H1 (cell line): ENCODE measurements around the gene VGLL4. TPM values are rescaled to one million over a fixed set of nuclear protein-coding genes. Genes with fewer than 3 reads are reported as not detected.

Experiments used
- CTCF ChIA-PET: fragments of 300-600 bp; sonication (Branson Sonifier 250); formaldehyde crosslinking; loops from one replicate; lab custom pipeline; 2021; ENCODE audit not compliant: partially characterized antibody; lab: Charles Lee
- POLR2A ChIA-PET: fragments of 300-600 bp; sonication (Branson Sonifier 250); formaldehyde crosslinking; loops from one replicate; lab custom pipeline; 2021; ENCODE audit warnings: inconsistent platforms; ENCODE audit not compliant: partially characterized antibody; lab: Charles Lee
- DNase-seq, 2 experiments: peaks; one replicate each; pipeline versions ENCODE4 v3.0.0 to v3.0.0-alpha.2; 2010 to 2022; ENCODE audit warnings: low spot score in 2 of 2, low read depth in 1 of 2, mixed read lengths in 1 of 2
- FAIRE-seq: peaks from 2 replicates; lab custom pipeline; 2011; peaks lifted over from hg19 to GRCh38; lab: Jason Lieb, UNC
- H2AFZ ChIP-seq: 2 replicates; pipeline ENCODE4 v1.8.1; 2012; ENCODE audit warnings: low read length, inconsistent platforms
- H2AK5ac ChIP-seq: 2 replicates; pipeline ENCODE4 v1.6.1; 2013; ENCODE audit warnings: low read depth, low read length
- H2BK120ac ChIP-seq: replicated peaks from 2 replicates; pipeline ENCODE3; 2013; ENCODE audit warnings: low read depth, low read length, inconsistent platforms
- H2BK12ac ChIP-seq: 2 replicates; pipeline ENCODE4 v1.6.1; 2013; ENCODE audit warnings: low read depth, low read length
- H2BK15ac ChIP-seq: 2 replicates; pipeline ENCODE4 v1.6.1; 2013; ENCODE audit warnings: low read length
- H2BK20ac ChIP-seq: 2 replicates; pipeline ENCODE4 v1.6.1; 2013; ENCODE audit warnings: low read length
- H2BK5ac ChIP-seq: 2 replicates; pipeline ENCODE4 v1.6.1; 2013; ENCODE audit warnings: low read depth, low read length
- H3K14ac ChIP-seq: 2 replicates; pipeline ENCODE4 v1.6.1; 2013; ENCODE audit warnings: inconsistent platforms; ENCODE audit not compliant: insufficient read length
- H3K18ac ChIP-seq: 2 replicates; pipeline ENCODE4 v1.6.1; 2013; ENCODE audit warnings: low read length; ENCODE audit errors: extremely low read depth
- H3K23ac ChIP-seq: 2 replicates; pipeline ENCODE4 v1.6.1; 2013; ENCODE audit warnings: inconsistent platforms; ENCODE audit not compliant: insufficient read length
- H3K23me2 ChIP-seq: 2 replicates; pipeline ENCODE4 v1.6.1; 2013; ENCODE audit warnings: low read depth, low read length
- H3K27ac ChIP-seq: 2 replicates; pipeline ENCODE4 v1.6.1; 2011; ENCODE audit warnings: low read depth, low read length, inconsistent platforms
- H3K27me3 ChIP-seq, 4 experiments: replicated peaks in 1 of 4; 1 replicate in 1 of 4; 2 replicates in 3 of 4; pipeline versions ENCODE4 v1.6.1 to v1.8.1; 2011 to 2013; ENCODE audit warnings: low read length in 3 of 4, mild to moderate bottlenecking in 3 of 4, inconsistent platforms in 2 of 4, mixed read lengths in 2 of 4, moderate library complexity in 1 of 4; ENCODE audit not compliant: control insufficient read depth in 3 of 4, insufficient read depth in 3 of 4; ENCODE audit errors: extremely low read depth in 1 of 4
- H3K36me3 ChIP-seq, 4 experiments: 2 replicates each; pipeline versions ENCODE4 v1.6.1 to v1.8.1; 2011 to 2013; ENCODE audit warnings: mild to moderate bottlenecking in 4 of 4, low read length in 3 of 4, moderate library complexity in 2 of 4, control low read depth in 1 of 4, inconsistent platforms in 1 of 4; ENCODE audit not compliant: insufficient read depth in 4 of 4, control insufficient read depth in 2 of 4
- H3K4ac ChIP-seq: replicated peaks from 2 replicates; pipeline ENCODE3; 2013; ENCODE audit warnings: low read length, low read depth, mixed read lengths, inconsistent platforms; ENCODE audit not compliant: insufficient read length
- H3K4me1 ChIP-seq, 4 experiments: replicated peaks in 1 of 4; 1 replicate in 1 of 4; 2 replicates in 3 of 4; pipeline versions ENCODE4 v1.6.1 to v1.8.1; 2011 to 2013; ENCODE audit warnings: low read length in 3 of 4, inconsistent platforms in 2 of 4, mixed read lengths in 1 of 4; ENCODE audit not compliant: insufficient read depth in 4 of 4, control insufficient read depth in 3 of 4
- H3K4me2 ChIP-seq, 2 experiments: 2 replicates each; pipeline versions ENCODE4 v1.6.1 to v1.8.1; 2011 to 2013; ENCODE audit warnings: low read depth in 2 of 2, low read length in 2 of 2, control low read depth in 1 of 2, inconsistent platforms in 1 of 2, mild to moderate bottlenecking in 1 of 2; ENCODE audit not compliant: insufficient read depth in 1 of 2
- H3K4me3 ChIP-seq, 4 experiments: fragments of 200-600, 300-600 bp in 1 of 4; sonication (generic), shearing (Covaris generic), sonication (Bioruptor Twin) in 1 of 4; 2 replicates each; pipeline versions ENCODE4 v1.5.1 to v1.8.1; 2011 to 2016; ENCODE audit warnings: low read length in 4 of 4, low read depth in 3 of 4, control low read depth in 2 of 4, inconsistent platforms in 2 of 4, mild to moderate bottlenecking in 2 of 4, mixed read lengths in 1 of 4, moderate library complexity in 1 of 4; ENCODE audit not compliant: insufficient read depth in 2 of 4; ENCODE audit errors: extremely low read depth in 1 of 4
- H3K56ac ChIP-seq: replicated peaks from 2 replicates; pipeline ENCODE3; 2013; ENCODE audit warnings: low read depth, mild to moderate bottlenecking, mixed read lengths, low read length, inconsistent platforms; ENCODE audit not compliant: insufficient read length
- H3K79me1 ChIP-seq: 2 replicates; pipeline ENCODE4 v1.6.1; 2013; ENCODE audit warnings: low read depth, low read length, control low read depth
- H3K79me2 ChIP-seq, 2 experiments: 2 replicates each; pipeline versions ENCODE4 v1.6.1 to v1.8.1; 2012 to 2013; ENCODE audit warnings: low read length in 2 of 2, mild to moderate bottlenecking in 2 of 2, inconsistent platforms in 1 of 2; ENCODE audit not compliant: insufficient read depth in 2 of 2, control insufficient read depth in 1 of 2
- H3K9ac ChIP-seq, 4 experiments: replicated peaks in 1 of 4; 1 replicate in 1 of 4; 2 replicates in 3 of 4; pipeline versions ENCODE4 v1.6.1 to v1.8.1; 2011 to 2013; ENCODE audit warnings: low read depth in 3 of 4, low read length in 3 of 4, control low read depth in 2 of 4, mild to moderate bottlenecking in 2 of 4, moderate library complexity in 2 of 4, inconsistent platforms in 1 of 4; ENCODE audit errors: extremely low read depth in 1 of 4
- H3K9me3 ChIP-seq, 2 experiments: 2 replicates each; pipeline versions ENCODE4 v1.6.1 to v1.8.1; 2012 to 2013; ENCODE audit warnings: mild to moderate bottlenecking in 2 of 2, moderate library complexity in 2 of 2, control low read depth in 1 of 2, inconsistent platforms in 1 of 2, low read depth in 1 of 2, low read length in 1 of 2, mixed read lengths in 1 of 2; ENCODE audit not compliant: insufficient read depth in 2 of 2
- H4K20me1 ChIP-seq, 2 experiments: replicated peaks in 1 of 2; 2 replicates each; pipeline versions ENCODE3 to v1.8.1; 2011 to 2013; ENCODE audit warnings: inconsistent platforms in 2 of 2, low read length in 2 of 2, mild to moderate bottlenecking in 1 of 2; ENCODE audit not compliant: insufficient read depth in 2 of 2, control insufficient read depth in 1 of 2
- H4K5ac ChIP-seq: 2 replicates; pipeline ENCODE4 v1.6.1; 2013; ENCODE audit warnings: low read length, low read depth, mixed read lengths, inconsistent platforms; ENCODE audit not compliant: insufficient read length
- H4K8ac ChIP-seq: 2 replicates; pipeline ENCODE4 v1.8.0; 2013; ENCODE audit warnings: mild to moderate bottlenecking, moderate library complexity, low read length, inconsistent platforms; ENCODE audit not compliant: insufficient read depth; ENCODE audit errors: extremely low read depth
- H4K91ac ChIP-seq: replicated peaks from 2 replicates; pipeline ENCODE3; 2013; ENCODE audit warnings: low read length, mixed read lengths, inconsistent platforms; ENCODE audit not compliant: insufficient read length
- BCL11A ChIP-seq, 2 experiments: IDR thresholded peaks; one replicate each; pipeline ENCODE4 v1.6.1; 2011; ENCODE audit warnings: low read depth in 2 of 2, low read length in 2 of 2, mild to moderate bottlenecking in 2 of 2
- BRCA1 ChIP-seq: IDR thresholded peaks from 2 replicates; pipeline ENCODE4 v1.6.1; 2012; ENCODE audit warnings: low read depth, low read length, improper control_type of control experiment
- FOSL1 ChIP-seq: IDR thresholded peaks from 2 replicates; pipeline ENCODE4 v1.6.1; 2011; ENCODE audit warnings: mild to moderate bottlenecking, low read depth, low read length, moderate library complexity; ENCODE audit not compliant: insufficient read depth
- GTF2F1 ChIP-seq: IDR thresholded peaks from 2 replicates; pipeline ENCODE4 v1.6.1; 2012; ENCODE audit warnings: low read depth, low read length, improper control_type of control experiment, borderline replicate concordance
- HDAC2 ChIP-seq, 2 experiments: fragments of 300-600 bp in 1 of 2; sonication (generic) in 1 of 2; IDR thresholded peaks; 2 replicates each; pipeline ENCODE4 v1.6.1; 2011 to 2012; ENCODE audit warnings: low read depth in 2 of 2, low read length in 2 of 2, mild to moderate bottlenecking in 2 of 2, moderate library complexity in 2 of 2, borderline replicate concordance in 1 of 2, inconsistent platforms in 1 of 2
- KDM4A ChIP-seq: IDR thresholded peaks from one replicate; pipeline ENCODE4 v1.7.1; 2012; ENCODE audit warnings: low read depth, mild to moderate bottlenecking, moderate library complexity, low read length, inconsistent platforms; ENCODE audit not compliant: severe bottlenecking
- NRF1 ChIP-seq: IDR thresholded peaks from 2 replicates; pipeline ENCODE4 v1.6.1; 2011; ENCODE audit warnings: mild to moderate bottlenecking, low read depth, low read length, improper control_type of control experiment
- SIN3A ChIP-seq, 2 experiments: IDR thresholded peaks in 1 of 2; conservative IDR thresholded peaks in 1 of 2; 2 replicates each; pipeline ENCODE4 v1.6.1; 2011 to 2012; ENCODE audit warnings: low read length in 2 of 2, improper control_type of control experiment in 1 of 2, low read depth in 1 of 2, mild to moderate bottlenecking in 1 of 2
- SIRT6 ChIP-seq: IDR thresholded peaks from one replicate; pipeline ENCODE4 v1.7.1; 2012; ENCODE audit warnings: low read length, inconsistent platforms
- SP2 ChIP-seq: IDR thresholded peaks from 2 replicates; pipeline ENCODE4 v1.6.1; 2012; ENCODE audit warnings: mild to moderate bottlenecking, low read length, inconsistent platforms
- SP4 ChIP-seq: IDR thresholded peaks from 2 replicates; pipeline ENCODE4 v1.6.1; 2012; ENCODE audit warnings: low read length, inconsistent platforms
- SUZ12 ChIP-seq: fragments of 200-600 bp; sonication (generic); IDR thresholded peaks from 2 replicates; pipeline ENCODE4 v1.6.1; 2012; ENCODE audit warnings: mild to moderate bottlenecking, inconsistent platforms, low read length, moderate library complexity, mixed read lengths
- TEAD4 ChIP-seq: IDR thresholded peaks from 2 replicates; pipeline ENCODE4 v1.6.1; 2012; ENCODE audit warnings: low read depth, low read length, inconsistent platforms, mixed read lengths
- YY1 ChIP-seq: IDR thresholded peaks from 2 replicates; pipeline ENCODE4 v1.6.1; 2011; ENCODE audit warnings: low read depth, mild to moderate bottlenecking, low read length
- ZNF274 ChIP-seq: IDR thresholded peaks from 2 replicates; pipeline ENCODE4 v1.7.0; 2012; ENCODE audit warnings: low read length, borderline replicate concordance; ENCODE audit errors: extremely low read depth
- WGBS, 2 experiments: shearing (Covaris generic) in 1 of 2; methylation state at CpG; one replicate each; pipeline versions ENCODE4 v1.1.6 to v1.1.7; 2013 to 2015; ENCODE audit warnings: low lambda C conversion rate in 2 of 2, mixed read lengths in 2 of 2, inconsistent platforms in 1 of 2, low coverage in 1 of 2, missing lambda C conversion rate in 1 of 2; ENCODE audit not compliant: insufficient replicate concordance in 2 of 2, insufficient coverage in 1 of 2, insufficient read length in 1 of 2; ENCODE audit errors: extremely low coverage in 1 of 2, missing lambda C conversion rate in 1 of 2; 5-methylcytosine and 5-hydroxymethylcytosine counted together
- polyA plus RNA-seq, 7 experiments: library from polyadenylated mRNA; depleted of rRNA in 3 of 7; stranded (reverse) in 5 of 7; unstranded in 2 of 7; fragments of >200 nt in 5 of 7; fragments of 200-250 nt in 2 of 7; gene quantifications; 1 replicate in 5 of 7; 2 replicates in 1 of 7; 4 replicates in 1 of 7; pipeline versions ENCODE4 v1.2.1 to v1.2.3, GENCODE V29; 2011 to 2013; ENCODE audit warnings: missing spikeins in 2 of 7, mixed read lengths in 2 of 7
- total RNA-seq: library from RNA; stranded (reverse); fragmentation: NEBNext Ultra II Directional; extraction: Animal tissue kit (Norgen Biotek cat#: 25700); gene quantifications from 2 replicates; pipeline ENCODE4 v1.2.1, GENCODE V29; 2021

Gene VGLL4
- total and polyA plus RNA-seq, 2 of the 8 experiments (the other 6 are each of a cell fraction or from before 2014, with no cell fraction given) = 45.1 to 50.0 TPM

DNA sequence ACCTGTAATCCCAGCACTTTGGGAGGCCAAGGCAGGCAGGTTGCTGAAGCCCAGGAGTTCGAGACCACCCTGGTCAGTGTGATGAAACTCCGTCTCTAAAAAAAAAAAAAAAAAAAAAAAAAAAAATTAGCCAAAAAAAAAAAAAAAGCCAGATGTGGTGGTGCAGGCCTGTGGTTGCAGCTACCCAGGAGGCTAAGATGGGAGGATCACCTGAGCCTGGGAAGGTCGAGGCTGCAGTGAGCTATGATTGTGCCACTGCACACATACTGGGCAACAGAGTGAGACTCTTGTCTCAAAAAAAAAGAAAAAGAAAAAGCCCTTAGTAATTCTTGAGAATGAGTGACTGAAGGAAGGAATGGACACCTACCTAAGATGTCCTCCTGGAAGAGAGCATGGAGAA, 105.1 kb downstream of the VGLL4 start:
- Histone ChIP-seq H2BK5ac (no peak overlapping the region), H3K4me3 (no peak overlapping the region), H3K4ac (no peak overlapping the region), H2BK20ac (no peak overlapping the region), H3K9ac (no peak overlapping the region), H3K27me3 (no peaks in the 10 kb centered on the region), H4K5ac (no peak overlapping the region), H3K23ac (no peak overlapping the region), H2BK120ac (no peak overlapping the region), H3K36me3 (no peaks in the 10 kb centered on the region), H4K91ac (no peak overlapping the region), H3K18ac (no peak overlapping the region), H3K4me2 (no peak overlapping the region), H4K8ac (no peak overlapping the region), H4K20me1 (peaks cover 0 to 4% of the 10 kb centered on the region in 2 experiments), H3K4me1 (peaks cover 0 to 3% (median 0%) of the 10 kb centered on the region in 4 experiments; a peak in 1 of 7 replicates), H3K79me2 (no peaks in the 10 kb centered on the region), H2BK12ac (no peak overlapping the region), H3K79me1 (no peaks in the 10 kb centered on the region), H3K23me2 (no peaks in the 10 kb centered on the region), H3K27ac (no peak overlapping the region), H2BK15ac (no peak overlapping the region), H3K14ac (no peak overlapping the region), H3K56ac (no peak overlapping the region), H2AK5ac (no peak overlapping the region), H3K9me3 (no peaks in the 10 kb centered on the region), H2AFZ (no peak overlapping the region)
- ChIA-PET POLR2A (no interaction called here), CTCF (interaction anchor here (0.6 to 6.6 kb wide), 19 partner anchors 10 to 462 kb away, joined by 3 to 58 read pairs (median 5); no protein-coding TSS in a partner anchor)
- WGBS, 2 experiments = 80% methylated on average over 1 of the region's 3 CpGs; no CpG with 5 or more reads in 1 of the 2 experiments
- FAIRE-seq (no peak), DNase-seq (no peak)
- TF ChIP-seq GTF2F1 (no peak), BRCA1 (no peak), TEAD4 (no peak), SP4 (no peak), SUZ12 (no peak), HDAC2 (IDR thresholded peaks at IDR 0.05; ENCODE audit: borderline replicate concordance in 1 of 2, low read depth in 2 of 2, low read length in 2 of 2) (no peak), SIN3A (conservative IDR thresholded peaks at IDR 0.05 in 1 of 2, IDR thresholded peaks at IDR 0.05 in 1 of 2; ENCODE audit: low read depth in 1 of 2, low read length in 2 of 2) (no peak), NRF1 (no peak), BCL11A (IDR thresholded peaks at IDR 0.05; ENCODE audit: low read depth in 2 of 2, low read length in 2 of 2) (no peak), YY1 (no peak), FOSL1 (no peak), KDM4A (no peak), SIRT6 (no peak), ZNF274 (no peak), SP2 (no peak)
